H9 (cell line): ENCODE measurements around the gene C11orf87. TPM values are rescaled to one million over a fixed set of nuclear protein-coding genes. Genes with fewer than 3 reads are reported as not detected.

Source experiments
- DNase-seq: peaks from one replicate; pipeline ENCODE4 v3.0.0-alpha.2; 2017
- H2AFZ ChIP-seq: one replicate; pipeline ENCODE4 v1.6.1; 2013; ENCODE audit warnings: mild to moderate bottlenecking, low read length, control low read depth, moderate library complexity
- H2AK5ac ChIP-seq: 2 replicates; pipeline ENCODE4 v1.6.1; 2013; ENCODE audit warnings: low read length, control low read depth, mixed read lengths; ENCODE audit not compliant: insufficient read length
- H2BK120ac ChIP-seq: one replicate; pipeline ENCODE4 v1.6.1; 2013; ENCODE audit warnings: low read depth, mild to moderate bottlenecking, low read length, control low read depth, inconsistent platforms; ENCODE audit not compliant: poor library complexity, severe bottlenecking
- H2BK12ac ChIP-seq: 2 replicates; pipeline ENCODE4 v1.6.1; 2013; ENCODE audit warnings: low read length, control low read depth, mixed read lengths, low read depth; ENCODE audit not compliant: insufficient read length
- H2BK15ac ChIP-seq: 2 replicates; pipeline ENCODE4 v1.6.1; 2013; ENCODE audit warnings: low read depth, low read length, control low read depth
- H2BK20ac ChIP-seq: one replicate; pipeline ENCODE4 v1.6.1; 2013; ENCODE audit warnings: low read depth, mild to moderate bottlenecking, low read length, control low read depth, inconsistent platforms; ENCODE audit not compliant: poor library complexity, severe bottlenecking
- H2BK5ac ChIP-seq: 2 replicates; pipeline ENCODE4 v1.6.1; 2013; ENCODE audit warnings: low read length, control low read depth, mixed read lengths; ENCODE audit not compliant: insufficient read length
- H3K14ac ChIP-seq: 2 replicates; pipeline ENCODE4 v1.6.1; 2013; ENCODE audit warnings: low read length, control low read depth; ENCODE audit not compliant: insufficient read depth
- H3K18ac ChIP-seq: 2 replicates; pipeline ENCODE4 v1.6.1; 2013; ENCODE audit warnings: low read depth, mild to moderate bottlenecking, mixed read lengths, low read length, control low read depth; ENCODE audit not compliant: insufficient read length
- H3K23ac ChIP-seq: 2 replicates; pipeline ENCODE4 v1.6.1; 2013; ENCODE audit warnings: low read length, control low read depth, mixed read lengths, low read depth; ENCODE audit not compliant: insufficient read length
- H3K23me2 ChIP-seq: 2 replicates; pipeline ENCODE4 v1.6.1; 2013; ENCODE audit warnings: low read depth, mild to moderate bottlenecking, mixed read lengths, low read length, control low read depth; ENCODE audit not compliant: insufficient read length, poor library complexity, severe bottlenecking
- H3K27ac ChIP-seq: 2 replicates; pipeline ENCODE4 v1.5.1; 2013; ENCODE audit warnings: low read length, control low read depth, mixed read lengths, low read depth; ENCODE audit not compliant: insufficient read length
- H3K27me3 ChIP-seq: 2 replicates; pipeline ENCODE4 v1.6.1; 2013; ENCODE audit warnings: low read length, control low read depth, inconsistent platforms; ENCODE audit not compliant: insufficient read depth
- H3K4ac ChIP-seq: 2 replicates; pipeline ENCODE4 v1.6.1; 2013; ENCODE audit warnings: low read depth, mild to moderate bottlenecking, control low read depth, inconsistent platforms, low read length, moderate library complexity
- H3K4me1 ChIP-seq: 2 replicates; pipeline ENCODE4 v1.6.1; 2013; ENCODE audit warnings: low read length, control low read depth, inconsistent platforms; ENCODE audit not compliant: insufficient read depth
- H3K4me2 ChIP-seq: 2 replicates; pipeline ENCODE4 v1.6.1; 2013; ENCODE audit warnings: low read length, control low read depth, mixed read lengths; ENCODE audit not compliant: insufficient read length, insufficient read depth
- H3K56ac ChIP-seq: 2 replicates; pipeline ENCODE4 v1.6.1; 2013; ENCODE audit warnings: low read depth, mild to moderate bottlenecking, mixed read lengths, low read length, control low read depth; ENCODE audit not compliant: insufficient read length
- H3K79me1 ChIP-seq: 2 replicates; pipeline ENCODE4 v1.6.1; 2013; ENCODE audit warnings: low read depth, mild to moderate bottlenecking, moderate library complexity, low read length, control low read depth, inconsistent platforms; ENCODE audit not compliant: insufficient read depth, poor library complexity, severe bottlenecking
- H3K79me2 ChIP-seq: 2 replicates; pipeline ENCODE4 v1.6.1; 2013; ENCODE audit warnings: low read length, control low read depth, inconsistent platforms; ENCODE audit not compliant: insufficient read depth
- H3K9ac ChIP-seq: 2 replicates; pipeline ENCODE4 v1.6.1; 2013; ENCODE audit warnings: low read length, control low read depth, mixed read lengths; ENCODE audit not compliant: insufficient read length; ENCODE audit errors: extremely low read depth
- H3K9me3 ChIP-seq: one replicate; pipeline ENCODE4 v1.6.1; 2013; ENCODE audit warnings: low read depth, low read length, inconsistent platforms; ENCODE audit not compliant: control insufficient read depth
- H3T11ph ChIP-seq: one replicate; pipeline ENCODE4 v1.6.1; 2013; ENCODE audit warnings: mild to moderate bottlenecking, low read length, control low read depth, inconsistent platforms
- H4K20me1 ChIP-seq: one replicate; pipeline ENCODE4 v1.6.1; 2013; ENCODE audit not compliant: control insufficient read depth, insufficient read length, insufficient read depth
- H4K5ac ChIP-seq: 2 replicates; pipeline ENCODE4 v1.6.1; 2013; ENCODE audit warnings: low read depth, mild to moderate bottlenecking, mixed read lengths, low read length, control low read depth; ENCODE audit not compliant: insufficient read length
- H4K8ac ChIP-seq: replicated peaks from 2 replicates; pipeline ENCODE4 v1.6.1; 2013; ENCODE audit warnings: low read length, control low read depth, mixed read lengths, low read depth; ENCODE audit not compliant: insufficient read length
- H4K91ac ChIP-seq: 2 replicates; pipeline ENCODE4 v1.6.1; 2013; ENCODE audit warnings: low read depth, mild to moderate bottlenecking, moderate library complexity, mixed read lengths, low read length, control low read depth; ENCODE audit not compliant: insufficient read length
- H3K27ac Mint-ChIP-seq, 3 experiments: 2 replicates in 2 of 3; 3 replicates in 1 of 3; pipeline ENCODE4 v1.8.0; 2020 to 2021; ENCODE audit warnings: mixed read lengths in 3 of 3, mild to moderate bottlenecking in 1 of 3, moderate library complexity in 1 of 3
- H3K27me3 Mint-ChIP-seq: 2 replicates; pipeline ENCODE4 v1.8.0; 2021; ENCODE audit warnings: low read depth, mild to moderate bottlenecking, moderate library complexity, mixed read lengths
- H3K36me3 Mint-ChIP-seq, 3 experiments: 2 replicates in 2 of 3; 3 replicates in 1 of 3; pipeline ENCODE4 v1.8.0; 2020 to 2021; ENCODE audit warnings: low read depth in 3 of 3, mixed read lengths in 3 of 3; ENCODE audit not compliant: insufficient read depth in 1 of 3
- H3K4me1 Mint-ChIP-seq, 2 experiments: 2 replicates each; pipeline ENCODE4 v1.8.0; 2020; ENCODE audit warnings: mixed read lengths in 2 of 2
- H3K4me3 Mint-ChIP-seq, 2 experiments: 2 replicates in 1 of 2; 3 replicates in 1 of 2; pipeline ENCODE4 v1.8.0; 2020 to 2021; ENCODE audit warnings: mild to moderate bottlenecking in 2 of 2, mixed read lengths in 2 of 2, moderate library complexity in 1 of 2
- H3K9me3 Mint-ChIP-seq, 2 experiments: 2 replicates in 1 of 2; 3 replicates in 1 of 2; pipeline ENCODE4 v1.8.0; 2020; ENCODE audit warnings: mild to moderate bottlenecking in 2 of 2, mixed read lengths in 2 of 2, moderate library complexity in 1 of 2
- CTCF ChIP-seq: fragments of 200-600 bp; sonication (generic); conservative IDR thresholded peaks from 3 replicates; pipeline ENCODE4 v1.8.0; 2021; ENCODE audit warnings: antibody characterized with exemption, mild to moderate bottlenecking
- WGBS: extraction: QIAGEN DNeasy Blood & Tissue Kit; methylation state at CpG from one replicate; pipeline ENCODE4 v1.1.7; 2013; ENCODE audit warnings: missing lambda C conversion rate, low lambda C conversion rate, mixed read lengths; ENCODE audit not compliant: insufficient read length; ENCODE audit errors: extremely low coverage; 5-methylcytosine and 5-hydroxymethylcytosine counted together
- total RNA-seq: library from RNA; stranded (reverse); gene quantifications from 2 replicates; pipeline ENCODE4 v1.2.1, GENCODE V29; 2021

Gene C11orf87
- total RNA-seq, 1 experiment from 2014 or later = 0.11 TPM

- Histone ChIP-seq H4K91ac (no peak overlapping the region), H3K14ac (no peak overlapping the region), H3K18ac (no peak overlapping the region), H3K23ac (no peak overlapping the region), H2BK120ac (no peak overlapping the region), H3K27me3 (peaks cover 2% of the 10 kb centered on the region; the same call in 1 of the 2 replicates), H3K4ac (no peak overlapping the region), H3T11ph (no peak overlapping the region), H3K4me1 (no peaks in the 10 kb centered on the region; the same call in 1 of the 2 replicates), H4K8ac (no peak overlapping the region), H2AK5ac (no peak overlapping the region), H3K79me1 (no peaks in the 10 kb centered on the region), H4K20me1 (no peaks in the 10 kb centered on the region), H2BK15ac (no peak overlapping the region), H3K27ac (no peak overlapping the region), H3K79me2 (no peaks in the 10 kb centered on the region), H3K4me2 (no peak overlapping the region), H3K9me3 (no peaks in the 10 kb centered on the region), H4K5ac (no peak overlapping the region), H3K23me2 (no peaks in the 10 kb centered on the region), H3K9ac (no peak overlapping the region), H3K56ac (no peak overlapping the region), H2AFZ (no peak overlapping the region), H2BK12ac (no peak overlapping the region), H2BK20ac (no peak overlapping the region), H2BK5ac (no peak overlapping the region)
- Mint-ChIP-seq H3K9me3 (no peaks in the 10 kb centered on the region), H3K4me3 (no peak overlapping the region), H3K36me3 (no peaks in the 10 kb centered on the region), H3K27ac (no peak overlapping the region; a peak in 1 of 7 replicates), H3K27me3 (no peaks in the 10 kb centered on the region; the same call in 1 of the 2 replicates), H3K4me1 (peaks cover 5 to 6% of the 10 kb centered on the region in 2 experiments)
- DNase-seq = no peak
- WGBS = no CpG with 5 or more reads among the region's 1 CpG
- TF ChIP-seq CTCF = no peak
Measured at GRCh38 chr11:109443052-109443451, 21.1 kb downstream of the C11orf87 start.
